BE2C (cell line): Measurements from ENCODE around the gene B4GALNT3.

Source experiments
- DNase-seq: peaks from one replicate; pipeline ENCODE4 v3.0.0-alpha.2; 2020
- H3K27me3 ChIP-seq: fragments of 250-450 bp; sonication (Bioruptor Pico); 2 replicates; pipeline ENCODE4 v1.5.1; 2020; ENCODE audit warnings: mild to moderate bottlenecking
- H3K36me3 ChIP-seq: fragments of 250-450 bp; sonication (Bioruptor Pico); 2 replicates; pipeline ENCODE4 v1.5.1; 2020; ENCODE audit warnings: mild to moderate bottlenecking
- H3K4me1 ChIP-seq: fragments of 250-450 bp; sonication (Bioruptor Pico); 2 replicates; pipeline ENCODE4 v1.5.1; 2020
- H3K4me3 ChIP-seq: 2 replicates; pipeline ENCODE4 v1.5.1; 2011; ENCODE audit warnings: low read depth, low read length
- H3K9me3 ChIP-seq: fragments of 250-450 bp; sonication (Bioruptor Pico); 2 replicates; pipeline ENCODE4 v1.5.1; 2020
- CTCF ChIP-seq: IDR thresholded peaks from 2 replicates; pipeline ENCODE4 v1.5.1; 2012; ENCODE audit warnings: mild to moderate bottlenecking, low read depth, low read length

B4GALNT3 gene

DNA sequence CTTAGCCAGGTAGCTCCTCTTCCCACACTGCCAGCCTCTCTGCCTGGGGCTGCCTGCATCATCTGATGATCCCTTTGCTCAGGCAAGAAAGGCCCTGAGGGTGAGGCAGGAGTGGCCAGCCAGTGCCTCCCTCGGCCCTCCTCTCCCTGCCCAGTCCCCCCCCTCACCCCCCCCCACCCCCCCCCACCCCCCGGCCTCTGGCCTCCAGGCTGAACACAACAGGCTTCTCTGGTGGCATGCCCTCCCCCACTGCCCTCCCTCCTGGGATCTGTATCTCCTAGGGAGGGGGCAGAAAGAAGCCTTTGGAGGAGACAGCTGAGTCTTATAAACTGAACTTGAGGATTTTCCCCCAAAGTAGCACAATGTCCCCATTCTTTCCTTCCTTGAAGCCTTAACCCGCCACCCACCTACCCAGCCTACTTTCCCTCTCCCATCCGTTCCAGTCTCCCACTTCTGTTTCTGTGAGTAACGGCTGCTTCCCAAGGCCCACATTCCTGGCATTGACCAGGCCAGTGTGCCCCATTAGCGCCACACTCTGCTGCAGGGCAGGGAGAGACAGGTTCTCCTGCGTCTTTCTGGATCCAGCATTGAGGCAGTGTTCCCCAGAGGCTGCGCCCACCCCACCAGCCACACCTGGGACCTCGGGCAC lies 82.1 kb downstream of the B4GALNT3 start:
- no peak overlapping the region for H3K4me3 ChIP-seq
- H3K27me3 ChIP-seq, result peaks cover 5% of the 10 kb centered on the region
- no peaks in the 10 kb centered on the region for H3K36me3 ChIP-seq
- TF ChIP-seq CTCF, result no peak
- no peak for DNase-seq
- no peaks in the 10 kb centered on the region for H3K9me3 ChIP-seq
- no peaks in the 10 kb centered on the region for H3K4me1 ChIP-seq

- no peak for DNase-seq
- no peak for TF ChIP-seq CTCF
Measured at GRCh38 chr12:542395-543113, 82.8 kb downstream of the B4GALNT3 start.

DNA sequence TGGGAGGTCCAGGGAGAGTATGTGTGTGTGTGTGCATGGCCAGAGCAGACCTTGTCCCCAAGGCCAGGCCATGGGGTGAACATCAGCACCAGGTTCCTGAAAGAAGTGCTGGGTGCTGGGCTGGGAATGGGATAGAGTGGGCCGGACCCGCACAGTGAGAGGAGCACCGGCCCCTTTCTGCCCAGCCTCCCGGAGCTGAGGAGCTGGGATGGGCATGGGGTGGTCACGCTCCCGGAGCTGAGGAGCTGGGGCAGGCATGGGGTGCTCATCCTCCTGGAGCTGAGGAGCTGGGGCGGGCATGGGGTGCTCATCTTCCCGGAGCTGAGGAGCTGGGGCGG lies 83.3 kb downstream of the B4GALNT3 start:
- Histone ChIP-seq H3K4me1 (no peaks in the 10 kb centered on the region), H3K9me3 (no peaks in the 10 kb centered on the region), H3K27me3 (peaks cover 5% of the 10 kb centered on the region), H3K36me3 (no peaks in the 10 kb centered on the region), H3K4me3 (no peak overlapping the region)
- DNase-seq, result no peak
- TF ChIP-seq CTCF, result no peak

More at GRCh38 chr12:542395-543113, 82.8 kb downstream of the B4GALNT3 start:
- Histone ChIP-seq H3K27me3 (peaks cover 5% of the 10 kb centered on the region), H3K4me1 (no peaks in the 10 kb centered on the region), H3K4me3 (no peak overlapping the region), H3K36me3 (no peaks in the 10 kb centered on the region), H3K9me3 (no peaks in the 10 kb centered on the region)

- TF ChIP-seq CTCF, result no peak
Measured at GRCh38 chr12:544142-544541, 84.4 kb downstream of the B4GALNT3 start.

DNA sequence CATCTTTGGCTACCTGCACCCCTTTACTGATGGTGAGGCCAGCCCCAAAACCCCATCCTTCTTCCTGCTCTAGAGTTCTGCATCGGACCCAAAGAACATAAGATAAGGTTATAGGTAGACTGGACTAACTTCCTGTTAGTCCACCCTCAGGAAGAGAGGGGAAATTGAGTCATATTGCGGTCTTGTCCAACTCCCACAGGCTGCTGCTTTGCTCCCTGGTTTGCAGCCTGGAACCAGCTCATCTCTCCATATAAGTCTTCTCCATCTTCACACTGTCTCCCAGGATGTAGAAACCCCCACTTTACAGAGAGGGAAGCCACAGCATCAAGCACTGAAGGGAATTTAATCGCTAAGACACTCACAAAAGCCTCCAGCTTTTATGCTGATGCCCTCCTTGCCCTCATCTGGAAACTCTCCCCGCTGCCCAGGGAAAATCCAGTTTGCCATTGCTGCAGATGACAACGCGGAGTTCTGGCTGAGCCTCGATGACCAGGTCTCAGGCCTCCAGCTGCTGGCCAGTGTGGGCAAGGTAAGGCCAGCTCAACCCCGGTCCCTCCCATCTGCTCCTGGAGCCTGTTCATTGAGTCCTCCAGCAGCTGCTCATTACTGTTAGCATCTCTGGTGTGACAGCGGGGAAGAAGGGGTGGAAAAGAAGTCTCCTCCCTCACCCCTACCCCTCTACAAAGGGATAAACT lies 85.3 kb downstream of the B4GALNT3 start:
- no peak for TF ChIP-seq CTCF
- H3K27me3 ChIP-seq, result peaks cover 5% of the 10 kb centered on the region
- H3K4me3 ChIP-seq, result no peak overlapping the region
- H3K4me1 ChIP-seq, result no peaks in the 10 kb centered on the region
- no peaks in the 10 kb centered on the region for H3K9me3 ChIP-seq
- H3K36me3 ChIP-seq, result no peaks in the 10 kb centered on the region
- DNase-seq, result no peak

More at GRCh38 chr12:544142-544541, 84.4 kb downstream of the B4GALNT3 start:
- no peak for DNase-seq
- peaks cover 5% of the 10 kb centered on the region for H3K27me3 ChIP-seq
- H3K4me3 ChIP-seq, result no peak overlapping the region
- no peaks in the 10 kb centered on the region for H3K4me1 ChIP-seq
- no peaks in the 10 kb centered on the region for H3K9me3 ChIP-seq
- H3K36me3 ChIP-seq, result no peaks in the 10 kb centered on the region

DNA sequence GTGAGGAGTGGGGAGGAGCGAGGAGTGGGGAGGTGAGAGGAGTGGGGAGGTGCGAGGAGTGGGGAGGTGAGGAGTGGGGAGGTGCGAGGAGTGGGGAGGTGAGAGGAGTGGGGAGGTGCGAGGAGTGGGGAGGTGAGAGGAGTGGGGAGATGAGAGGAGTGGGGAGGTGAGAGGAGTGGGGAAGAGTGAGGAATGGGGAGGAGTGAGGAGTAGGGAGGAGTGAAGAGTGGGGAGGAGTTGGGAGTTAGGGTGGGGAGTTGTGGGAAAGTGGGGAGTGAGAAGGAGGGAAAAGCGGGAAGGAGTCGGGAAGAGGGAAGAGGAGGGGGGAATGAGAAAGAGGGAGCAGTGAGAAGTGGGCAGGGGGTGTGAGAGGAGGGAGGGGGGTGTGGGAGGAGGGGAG lies 86.1 kb downstream of the B4GALNT3 start:
- no peaks in the 10 kb centered on the region for H3K36me3 ChIP-seq
- no peak for TF ChIP-seq CTCF
- H3K4me1 ChIP-seq, result no peaks in the 10 kb centered on the region
- H3K27me3 ChIP-seq, result peaks cover 5% of the 10 kb centered on the region
- H3K4me3 ChIP-seq, result no peak overlapping the region
- no peaks in the 10 kb centered on the region for H3K9me3 ChIP-seq
- DNase-seq, result no peak
